GM23338 (cell line): Measurements from ENCODE around the gene TMEM212. TPM values are rescaled to one million over a fixed set of nuclear protein-coding genes. Genes with fewer than 3 reads are reported as not detected.

Experiments
- ATAC-seq: fragments of 200-7000 bp; cut with Tn5 transposase; 3 replicates; pipeline ENCODE4 v1.9.1; 2020
- DNase-seq: peaks from one replicate; pipeline ENCODE4 v3.0.0-alpha.2; 2015; ENCODE audit warnings: low spot score
- H2AFZ ChIP-seq: fragments of 200-600 bp; sonication (generic); 2 replicates; pipeline ENCODE4 v1.8.0; 2016; ENCODE audit warnings: antibody characterized with exemption, mild to moderate bottlenecking, moderate library complexity
- H3F3A ChIP-seq: fragments of 200-600 bp; sonication (generic); replicated peaks from 2 replicates; pipeline ENCODE4 v1.8.0; 2017; ENCODE audit warnings: antibody characterized with exemption, mixed run types, low read depth
- H3K27ac ChIP-seq: fragments of 200-600 bp; sonication (generic); 2 replicates; pipeline ENCODE4 v1.6.1; 2016; ENCODE audit warnings: low read depth
- H3K27me3 ChIP-seq: fragments of 200-600 bp; sonication (generic); 2 replicates; pipeline ENCODE4 v1.8.0; 2016; ENCODE audit warnings: mild to moderate bottlenecking, mixed run types, moderate library complexity; ENCODE audit not compliant: insufficient read depth
- H3K36me3 ChIP-seq: fragments of 200-600 bp; sonication (generic); 2 replicates; pipeline ENCODE4 v1.8.0; 2016; ENCODE audit warnings: mild to moderate bottlenecking; ENCODE audit not compliant: insufficient read depth
- H3K4me1 ChIP-seq: fragments of 200-600 bp; sonication (generic); 2 replicates; pipeline ENCODE4 v1.8.0; 2016; ENCODE audit warnings: mild to moderate bottlenecking, moderate library complexity; ENCODE audit not compliant: insufficient read depth
- H3K4me2 ChIP-seq: fragments of 200-600 bp; sonication (generic); 2 replicates; pipeline ENCODE4 v1.7.1; 2017; ENCODE audit warnings: mixed run types
- H3K4me3 ChIP-seq: fragments of 200-600 bp; sonication (generic); 2 replicates; pipeline ENCODE4 v1.6.1; 2016; ENCODE audit warnings: mixed run types
- H3K79me2 ChIP-seq: fragments of 200-600 bp; sonication (generic); replicated peaks from 2 replicates; pipeline ENCODE4 v1.8.0; 2017; ENCODE audit warnings: mild to moderate bottlenecking; ENCODE audit not compliant: insufficient read depth
- H3K9me2 ChIP-seq: fragments of 200-600 bp; sonication (generic); 2 replicates; pipeline ENCODE4 v1.8.0; 2017; ENCODE audit not compliant: insufficient read depth
- H4K20me1 ChIP-seq: fragments of 200-600 bp; sonication (generic); replicated peaks from 2 replicates; pipeline ENCODE4 v1.8.0; 2017; ENCODE audit warnings: mild to moderate bottlenecking; ENCODE audit not compliant: insufficient read depth
- H3K27ac Mint-ChIP-seq: 2 replicates; pipeline ENCODE4 v1.8.0; 2020; ENCODE audit warnings: inconsistent platforms, mild to moderate bottlenecking, moderate library complexity, mixed read lengths
- H3K27me3 Mint-ChIP-seq: 3 replicates; pipeline ENCODE4 v1.8.0; 2022; ENCODE audit warnings: low read depth, mild to moderate bottlenecking, moderate library complexity, mixed read lengths, inconsistent platforms; ENCODE audit not compliant: insufficient read depth, poor library complexity
- H3K36me3 Mint-ChIP-seq: 3 replicates; pipeline ENCODE4 v1.8.0; 2021; ENCODE audit warnings: low read depth, mild to moderate bottlenecking, inconsistent platforms, moderate library complexity, mixed read lengths
- H3K4me1 Mint-ChIP-seq: 3 replicates; pipeline ENCODE4 v1.8.0; 2020; ENCODE audit warnings: mild to moderate bottlenecking, inconsistent platforms, mixed read lengths
- H3K4me3 Mint-ChIP-seq: 3 replicates; pipeline ENCODE4 v1.8.0; 2021; ENCODE audit warnings: moderate library complexity, mild to moderate bottlenecking, inconsistent platforms, mixed read lengths
- H3K9me3 Mint-ChIP-seq: 3 replicates; pipeline ENCODE4 v1.8.0; 2020; ENCODE audit warnings: moderate library complexity, mild to moderate bottlenecking, inconsistent platforms, mixed read lengths
- CREB1 ChIP-seq: fragments of 250-450 bp; sonication (Bioruptor Pico); IDR thresholded peaks from 2 replicates; pipeline ENCODE4 v1.5.0; 2020; ENCODE audit warnings: low read depth, mild to moderate bottlenecking, moderate library complexity
- EZH2phosphoT487 ChIP-seq: fragments of 200-600 bp; sonication (generic); IDR thresholded peaks from one replicate; pipeline ENCODE4 v1.8.1; 2018; ENCODE audit warnings: antibody characterized with exemption; ENCODE audit not compliant: unreplicated experiment
- STAT1 ChIP-seq: IDR thresholded peaks from one replicate; pipeline ENCODE4 v1.6.1; 2016; ENCODE audit warnings: antibody characterized with exemption; ENCODE audit not compliant: unreplicated experiment
- ZNF114 ChIP-seq: fragments of 250-450 bp; sonication (Bioruptor Pico); IDR thresholded peaks from 2 replicates; pipeline ENCODE4 v1.5.0; 2020; ENCODE audit warnings: mild to moderate bottlenecking, moderate library complexity
- ZNF462 ChIP-seq: fragments of 250-450 bp; sonication (Bioruptor Pico); IDR thresholded peaks from 2 replicates; pipeline ENCODE4 v1.5.0; 2020; ENCODE audit warnings: mild to moderate bottlenecking, moderate library complexity
- polyA plus RNA-seq: library from polyadenylated mRNA; unstranded; fragments of >200 nt; fragmentation: Nextera tagmentation; extraction: Ambion mirVana; gene quantifications from 2 replicates; pipeline ENCODE4 v1.2.1, GENCODE V29; 2016
- total RNA-seq: library from RNA; depleted of rRNA; stranded (reverse); fragments of >200 nt; shearing (Covaris generic); gene quantifications from 2 replicates; pipeline ENCODE4 v1.2.3, GENCODE V29; 2014
- TF ChIP-seq, protein P1 (sequence below): IDR thresholded peaks from one replicate; pipeline ENCODE4 v1.6.1; 2018; ENCODE audit warnings: antibody characterized with exemption; ENCODE audit not compliant: unreplicated experiment

The TMEM212 gene
- total and polyA plus RNA-seq, 2 experiments from 2014 or later: not detected

DNA sequence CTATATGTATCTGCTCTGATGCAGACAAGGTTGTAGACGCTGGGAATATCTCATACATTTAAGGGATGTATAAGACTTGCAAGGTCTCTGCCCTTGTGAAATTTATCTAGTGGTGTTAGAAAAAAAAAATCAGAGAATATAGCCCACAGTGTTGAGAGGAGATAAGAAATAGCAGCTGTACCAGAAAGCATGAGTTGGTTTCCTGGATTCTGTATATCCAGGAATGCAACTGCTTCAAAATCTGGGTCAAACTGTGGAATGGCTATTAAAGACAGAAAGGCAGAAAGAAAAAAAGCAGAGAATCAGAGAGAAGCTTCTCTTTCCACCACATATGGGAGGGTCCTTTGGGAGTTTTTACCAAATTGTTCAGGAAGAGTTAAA, 1.5 kb upstream of the TMEM212 start (continued):
- no peak for TF ChIP-seq ZNF462 (CRISPR knock-in tag)

- Histone ChIP-seq H3K4me2 (no peak overlapping the region), H3K4me1 (no peaks in the 10 kb centered on the region), H3K36me3 (no peaks in the 10 kb centered on the region), H3K4me3 (no peak overlapping the region), H4K20me1 (no peaks in the 10 kb centered on the region), H3K27me3 (no peaks in the 10 kb centered on the region), H2AFZ (no peak overlapping the region), H3F3A (no peaks in the 10 kb centered on the region), H3K27ac (no peak overlapping the region), H3K79me2 (no peaks in the 10 kb centered on the region), H3K9me2 (no peaks in the 10 kb centered on the region)
- no peak for ATAC-seq
- Mint-ChIP-seq H3K27me3 (no peaks in the 10 kb centered on the region), H3K4me1 (peaks cover 11% of the 10 kb centered on the region), H3K4me3 (no peak overlapping the region), H3K36me3 (no peaks in the 10 kb centered on the region), H3K27ac (no peak overlapping the region), H3K9me3 (no peaks in the 10 kb centered on the region; the same call in 2 of the 3 replicates)
- no peak for DNase-seq
- no peak for TF ChIP-seq EZH2phosphoT487
- no peak for TF ChIP-seq ZNF462 (CRISPR knock-in tag)
- no peak for TF ChIP-seq CREB1 (CRISPR knock-in tag)
- TF ChIP-seq STAT1: no peak
- TF ChIP-seq ZNF114 (CRISPR knock-in tag): no peak
- TF ChIP-seq, protein P1, sequence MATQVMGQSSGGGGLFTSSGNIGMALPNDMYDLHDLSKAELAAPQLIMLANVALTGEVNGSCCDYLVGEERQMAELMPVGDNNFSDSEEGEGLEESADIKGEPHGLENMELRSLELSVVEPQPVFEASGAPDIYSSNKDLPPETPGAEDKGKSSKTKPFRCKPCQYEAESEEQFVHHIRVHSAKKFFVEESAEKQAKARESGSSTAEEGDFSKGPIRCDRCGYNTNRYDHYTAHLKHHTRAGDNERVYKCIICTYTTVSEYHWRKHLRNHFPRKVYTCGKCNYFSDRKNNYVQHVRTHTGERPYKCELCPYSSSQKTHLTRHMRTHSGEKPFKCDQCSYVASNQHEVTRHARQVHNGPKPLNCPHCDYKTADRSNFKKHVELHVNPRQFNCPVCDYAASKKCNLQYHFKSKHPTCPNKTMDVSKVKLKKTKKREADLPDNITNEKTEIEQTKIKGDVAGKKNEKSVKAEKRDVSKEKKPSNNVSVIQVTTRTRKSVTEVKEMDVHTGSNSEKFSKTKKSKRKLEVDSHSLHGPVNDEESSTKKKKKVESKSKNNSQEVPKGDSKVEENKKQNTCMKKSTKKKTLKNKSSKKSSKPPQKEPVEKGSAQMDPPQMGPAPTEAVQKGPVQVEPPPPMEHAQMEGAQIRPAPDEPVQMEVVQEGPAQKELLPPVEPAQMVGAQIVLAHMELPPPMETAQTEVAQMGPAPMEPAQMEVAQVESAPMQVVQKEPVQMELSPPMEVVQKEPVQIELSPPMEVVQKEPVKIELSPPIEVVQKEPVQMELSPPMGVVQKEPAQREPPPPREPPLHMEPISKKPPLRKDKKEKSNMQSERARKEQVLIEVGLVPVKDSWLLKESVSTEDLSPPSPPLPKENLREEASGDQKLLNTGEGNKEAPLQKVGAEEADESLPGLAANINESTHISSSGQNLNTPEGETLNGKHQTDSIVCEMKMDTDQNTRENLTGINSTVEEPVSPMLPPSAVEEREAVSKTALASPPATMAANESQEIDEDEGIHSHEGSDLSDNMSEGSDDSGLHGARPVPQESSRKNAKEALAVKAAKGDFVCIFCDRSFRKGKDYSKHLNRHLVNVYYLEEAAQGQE: no peak
Observed at GRCh38 chr3:171844873-171845272, 1.7 kb downstream of the TMEM212 start.
